GM18505 (cell line): ENCODE data around the gene PCDH1.
"Not testable (repeated sequence)": the region's sequence is repeated elsewhere in the genome, so short reads cannot be mapped to it uniquely, and the experiment has no call there.

Experiments used
- ATAC-seq: cut with Tn5 transposase; IDR thresholded peaks from one replicate; pipeline ENCODE4 v1.9.1; 2021; ENCODE audit not compliant: unreplicated experiment
- POLR2A ChIP-seq: IDR thresholded peaks from 4 replicates; pipeline ENCODE4 v1.6.1; 2011; ENCODE audit warnings: borderline replicate concordance; ENCODE audit not compliant: insufficient read depth, insufficient read length; ENCODE audit errors: extremely low read depth

The PCDH1 gene

GRCh38 chr5:141828162-141828561, 50.0 kb downstream of the PCDH1 start:
- no peak for TF ChIP-seq POLR2A
- ATAC-seq, result no peak

DNA sequence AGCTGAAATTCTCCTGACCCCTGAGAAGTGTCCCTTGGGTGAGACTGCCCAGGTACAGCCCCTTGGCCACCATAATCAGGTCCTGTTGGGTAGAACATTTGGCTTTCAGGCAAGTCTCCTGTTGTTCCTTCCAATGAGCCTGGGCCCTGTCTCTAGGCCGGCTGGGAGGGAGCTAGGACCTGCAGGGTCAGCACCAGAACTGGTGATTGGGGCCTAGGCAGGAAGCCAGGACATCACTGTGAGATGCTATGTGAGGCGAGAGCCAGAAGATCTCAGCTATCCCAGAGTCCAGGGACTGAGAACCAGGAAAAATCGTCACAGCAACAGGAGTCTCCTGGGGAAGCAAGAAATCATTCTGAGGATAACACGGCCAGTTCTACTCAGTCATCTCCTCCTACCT, 51.5 kb downstream of the PCDH1 start:
- ATAC-seq, result no peak
- no peak for TF ChIP-seq POLR2A

GRCh38 chr5:141825791-141826560, 52.2 kb downstream of the PCDH1 start:
- TF ChIP-seq POLR2A, result no peak
- no peak for ATAC-seq

DNA sequence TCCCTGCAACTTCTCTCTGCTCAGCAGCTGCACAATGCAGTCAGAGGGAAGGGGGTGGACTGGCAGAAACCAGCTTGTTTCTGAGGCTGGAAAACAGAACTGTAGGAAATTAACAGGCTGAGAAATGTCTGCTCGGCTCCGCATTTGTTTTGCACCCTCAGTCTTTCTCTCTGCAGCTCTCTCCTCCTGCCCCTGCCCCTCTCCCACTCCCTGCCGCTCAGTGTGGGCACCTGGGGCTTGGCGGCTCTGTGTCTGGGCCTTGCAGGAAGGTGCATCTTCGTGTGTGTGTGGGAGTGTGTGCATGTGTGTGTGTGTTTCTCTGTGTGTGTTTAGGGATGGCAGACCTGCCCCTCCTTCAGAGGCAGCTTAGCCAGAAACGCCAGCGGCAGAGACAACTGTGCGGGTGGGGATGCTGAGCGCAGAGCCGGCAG, 53.0 kb downstream of the PCDH1 start:
- no peak for ATAC-seq
- TF ChIP-seq POLR2A, result no peak

DNA sequence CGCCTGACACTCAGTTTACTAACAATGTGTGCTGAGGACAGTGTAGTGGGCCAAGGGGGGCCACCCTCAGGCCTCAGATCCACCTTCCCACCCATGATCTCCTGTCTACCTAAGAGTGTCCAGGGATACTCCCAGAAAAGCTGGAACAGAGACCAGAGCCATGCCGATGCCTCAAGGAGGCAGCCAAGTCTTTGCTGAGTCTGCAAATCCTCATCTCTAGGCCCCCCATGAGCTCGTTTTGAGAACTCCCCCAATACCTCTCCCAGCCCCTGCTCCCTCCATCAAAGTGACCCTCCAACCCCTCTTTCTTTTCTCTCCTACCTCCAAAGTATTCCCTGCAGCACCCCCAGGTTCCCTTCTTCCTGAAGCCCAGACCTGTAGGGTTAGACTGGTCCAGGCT, 53.5 kb downstream of the PCDH1 start:
- no peak for TF ChIP-seq POLR2A
- ATAC-seq, result no peak

- no peak for TF ChIP-seq POLR2A
- ATAC-seq, result no peak
Observed at GRCh38 chr5:141823056-141823455, 55.2 kb downstream of the PCDH1 start.

DNA sequence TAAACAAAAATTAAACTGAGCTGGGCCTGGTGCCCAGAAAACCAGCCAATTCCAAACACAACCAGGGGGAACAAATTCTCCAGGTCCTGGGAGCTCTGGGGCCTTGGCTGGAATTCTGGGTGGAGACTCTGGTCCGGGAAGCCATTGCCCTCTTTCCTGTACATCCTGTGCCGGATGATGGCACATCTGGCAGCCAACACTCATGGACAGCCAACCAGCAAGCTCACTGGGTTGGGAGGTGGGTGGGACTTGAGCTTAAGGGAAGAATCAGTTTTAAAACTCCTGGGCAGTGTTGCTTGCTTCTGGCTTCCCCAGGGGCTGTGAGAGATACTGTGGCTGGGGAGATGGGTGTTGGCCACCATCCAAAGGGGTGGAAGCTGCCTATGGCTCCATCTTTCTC, 56.1 kb downstream of the PCDH1 start:
- no peak for ATAC-seq
- no peak for TF ChIP-seq POLR2A

GRCh38 chr5:141821430-141821925, 56.7 kb downstream of the PCDH1 start:
- ATAC-seq, result no peak
- TF ChIP-seq POLR2A, result no peak

DNA sequence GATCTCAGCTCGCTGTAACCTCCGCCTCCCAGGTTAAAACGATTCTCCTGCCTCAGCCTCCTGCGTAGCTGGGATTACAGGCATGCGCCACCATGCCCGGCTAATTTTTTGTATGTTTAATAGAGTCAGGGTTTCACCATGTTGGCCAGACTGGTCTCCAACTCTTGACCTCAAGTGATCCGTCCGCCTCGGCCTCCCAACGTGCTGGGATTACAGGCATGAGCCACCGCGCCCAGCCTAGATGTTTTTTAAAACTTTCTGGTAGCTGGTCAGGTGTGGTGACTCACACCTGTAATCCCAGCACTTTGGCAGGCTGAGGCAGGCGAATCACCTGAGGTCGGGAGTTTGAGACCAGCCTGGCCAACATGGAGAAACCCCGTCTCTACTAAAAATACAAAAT, 57.5 kb downstream of the PCDH1 start:
- not testable (repeated sequence) for ATAC-seq

- no peak for ATAC-seq
- TF ChIP-seq POLR2A, result no peak
Observed at GRCh38 chr5:141817631-141818030, 60.6 kb downstream of the PCDH1 start.

DNA sequence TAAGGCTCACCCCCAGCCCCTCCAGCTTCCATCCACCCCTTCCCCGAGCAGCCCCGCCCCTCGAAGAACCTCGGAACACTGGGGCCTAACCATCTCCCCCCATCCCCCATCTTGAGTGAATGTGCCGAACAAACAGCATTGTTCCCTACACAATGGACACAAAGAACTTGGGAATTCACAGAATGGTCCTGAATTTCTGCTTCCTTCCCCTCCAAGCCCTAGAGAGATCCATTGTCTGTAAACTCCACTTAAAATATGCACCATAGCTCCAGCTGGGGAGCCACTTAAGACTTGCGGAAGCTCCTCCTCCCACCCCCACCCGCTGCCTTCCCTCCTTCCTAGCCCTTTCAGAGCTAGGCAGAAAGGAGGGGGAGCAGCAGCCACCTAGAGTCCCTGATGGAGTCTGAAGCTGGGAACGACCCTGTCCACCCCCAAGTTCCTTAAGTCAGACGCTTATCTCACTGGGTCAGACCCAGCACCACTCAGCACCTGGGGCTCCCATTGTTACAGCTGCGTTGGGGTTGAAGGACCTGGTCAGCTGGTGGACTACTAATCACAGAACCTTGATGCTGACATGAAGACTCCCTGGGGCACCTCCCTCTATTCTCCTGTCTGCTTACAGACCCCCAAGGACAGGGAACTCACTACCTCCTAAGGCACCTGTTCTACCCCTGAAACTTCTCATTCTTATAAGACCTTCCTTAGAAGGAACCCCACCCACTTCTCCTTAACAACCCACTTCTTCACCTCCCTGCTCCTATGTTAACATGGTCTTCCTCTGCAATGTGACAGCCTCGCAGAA, 61.4 kb downstream of the PCDH1 start:
- no peak for TF ChIP-seq POLR2A
- no peak for ATAC-seq

DNA sequence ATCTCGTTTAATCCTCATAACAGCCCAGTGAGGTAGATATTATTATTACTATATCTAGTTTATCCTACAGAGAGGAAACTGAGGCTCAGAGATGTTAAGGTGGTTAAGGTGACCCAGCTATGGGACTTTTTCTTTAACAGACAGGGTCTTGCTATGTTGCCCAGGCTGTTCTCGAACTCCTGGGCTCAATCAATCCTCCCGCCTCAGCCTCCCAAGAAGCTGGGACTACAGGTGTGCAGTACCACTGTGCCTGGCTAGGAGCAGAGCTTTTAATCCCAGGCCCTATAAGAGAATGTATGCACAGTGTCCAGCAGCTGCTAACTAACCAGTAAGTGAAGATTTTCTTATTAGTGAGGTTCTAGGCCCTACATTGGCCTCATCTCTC, 62.4 kb downstream of the PCDH1 start:
- TF ChIP-seq POLR2A, result no peak
- no peak for ATAC-seq

DNA sequence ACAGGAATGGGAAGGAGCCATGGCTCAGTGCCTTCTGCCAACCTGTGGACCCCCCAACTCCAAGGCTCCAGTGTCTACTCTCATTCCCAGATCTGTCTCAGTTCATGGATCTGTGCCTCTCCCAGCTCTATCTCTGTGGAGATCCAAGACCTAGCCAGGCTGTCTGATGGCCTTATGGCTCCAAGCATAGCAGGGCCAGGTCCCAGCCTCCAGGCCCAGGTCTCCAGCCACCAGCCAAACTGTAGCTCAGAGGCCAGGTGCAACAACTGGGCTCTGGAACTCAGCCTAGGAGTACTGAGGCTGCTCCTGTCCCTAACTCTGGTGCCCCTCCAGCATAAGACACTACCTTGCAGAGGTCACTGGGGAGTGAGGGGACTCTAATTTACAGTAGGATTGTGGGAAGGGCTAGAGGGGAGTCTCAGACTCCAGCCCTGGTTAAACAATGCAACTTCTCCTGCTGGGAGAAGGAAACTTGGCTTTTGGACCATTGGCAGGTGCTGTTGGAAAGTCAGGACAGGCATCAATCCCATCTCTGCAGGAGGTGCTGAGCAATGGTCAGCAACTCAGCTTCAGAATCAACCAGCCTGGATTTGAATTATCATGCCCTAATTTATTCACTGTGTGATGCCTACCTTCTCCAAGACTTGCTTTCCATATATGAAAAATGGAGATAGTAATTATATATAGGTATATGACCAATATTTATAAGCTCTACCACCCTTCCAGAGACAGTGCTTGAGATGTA, 63.0 kb downstream of the PCDH1 start:
- no peak for ATAC-seq
- no peak for TF ChIP-seq POLR2A

- ATAC-seq, result no peak
- no peak for TF ChIP-seq POLR2A
Observed at GRCh38 chr5:141814064-141814964, 63.9 kb downstream of the PCDH1 start.
